GM21390 (cell line): ENCODE results near the gene RPAIN.
"Not testable (repeated sequence)": the region's sequence is repeated elsewhere in the genome, so short reads cannot be mapped to it uniquely, and the experiment has no call there.

Experiments used
- ATAC-seq: cut with Tn5 transposase; IDR thresholded peaks from one replicate; pipeline ENCODE4 v1.9.1; 2021; ENCODE audit not compliant: unreplicated experiment

RPAIN gene

GRCh38 chr17:5429191-5429887 is 9.4 kb downstream of the RPAIN start:
- ATAC-seq = no peak

- no peak for ATAC-seq
These were observed 10.5 kb downstream of the RPAIN start for GRCh38 chr17:5430413-5430999.

GRCh38 chr17:5431234-5431633 is 11.3 kb downstream of the RPAIN start:
- not testable (repeated sequence) for ATAC-seq

DNA sequence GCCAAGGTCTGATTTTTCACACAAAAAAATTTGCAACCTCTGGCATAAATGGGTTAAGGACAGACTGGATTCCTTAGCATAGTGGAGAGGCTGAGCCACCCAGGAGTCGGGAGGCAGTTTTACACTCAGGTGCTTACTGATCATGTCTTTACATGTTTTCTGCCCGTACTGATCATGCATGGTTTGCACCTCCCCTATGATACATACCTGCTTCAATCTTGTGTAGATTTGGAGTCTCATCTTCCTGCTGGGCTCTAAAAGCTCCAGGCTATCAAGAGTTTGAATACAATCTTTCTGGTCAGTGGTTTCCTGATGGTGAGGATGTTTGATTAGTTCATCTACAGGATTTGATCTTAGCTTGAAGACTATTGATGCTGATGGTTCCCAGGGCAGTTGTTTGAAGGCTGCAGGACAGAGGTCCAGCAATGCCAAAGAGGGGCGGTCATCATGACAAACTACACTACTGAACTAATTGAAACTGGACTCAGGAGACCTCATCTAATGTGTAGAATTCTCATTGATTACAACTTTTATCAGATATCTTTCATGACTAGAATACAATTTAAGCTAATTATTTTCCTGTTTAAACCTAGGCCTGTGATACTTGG is 12.1 kb downstream of the RPAIN start:
- no peak for ATAC-seq

DNA sequence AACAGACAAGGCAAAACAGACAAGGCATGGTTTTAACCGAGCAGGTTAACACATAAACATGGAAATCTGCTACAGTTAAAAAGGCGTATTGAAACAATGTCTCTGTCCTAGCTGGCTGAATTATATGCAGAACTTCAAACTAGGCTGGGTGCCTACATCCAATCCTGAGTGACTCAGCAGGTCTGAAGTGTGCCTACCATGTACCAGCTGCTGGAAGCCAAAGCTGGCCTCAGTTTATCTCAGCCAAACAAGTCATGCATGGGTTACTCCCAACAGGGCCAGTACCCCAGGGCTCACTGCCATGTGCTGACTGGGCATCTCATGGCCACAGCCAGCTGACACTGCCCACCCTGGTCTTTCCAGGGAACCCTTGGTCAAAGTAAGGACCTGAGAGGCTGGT is 15.0 kb downstream of the RPAIN start:
- no peak for ATAC-seq

GRCh38 chr17:5435781-5436315 is 15.9 kb downstream of the RPAIN start:
- not testable (repeated sequence) for ATAC-seq

- ATAC-seq = no peak
These were observed 17.8 kb downstream of the RPAIN start for GRCh38 chr17:5437721-5438317.

GRCh38 chr17:5438716-5439445 is 18.9 kb downstream of the RPAIN start, which contains the start of gene C1QBP:
C1QBP (minus strand) TSS chr17:5439155; CDS start chr17:5439073, 82 bp downstream.
- ATAC-seq = peak; percentile 81

DNA sequence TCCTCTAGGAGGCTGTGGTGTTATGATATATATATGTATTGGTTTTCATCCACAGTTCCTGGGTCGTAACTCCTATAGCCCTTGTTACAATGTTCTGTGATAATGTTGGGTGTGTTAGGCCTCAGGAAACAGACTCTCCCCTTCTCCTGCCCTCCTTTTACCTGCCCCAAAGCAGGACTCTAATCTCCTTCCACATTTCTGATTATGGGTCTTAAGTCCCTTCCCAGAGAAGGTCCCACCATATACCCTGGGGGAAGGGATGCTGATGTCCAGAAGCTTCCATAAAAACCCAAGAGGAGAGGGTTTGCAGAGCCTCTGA is 19.4 kb downstream of the RPAIN start:
- ATAC-seq = no peak

DNA sequence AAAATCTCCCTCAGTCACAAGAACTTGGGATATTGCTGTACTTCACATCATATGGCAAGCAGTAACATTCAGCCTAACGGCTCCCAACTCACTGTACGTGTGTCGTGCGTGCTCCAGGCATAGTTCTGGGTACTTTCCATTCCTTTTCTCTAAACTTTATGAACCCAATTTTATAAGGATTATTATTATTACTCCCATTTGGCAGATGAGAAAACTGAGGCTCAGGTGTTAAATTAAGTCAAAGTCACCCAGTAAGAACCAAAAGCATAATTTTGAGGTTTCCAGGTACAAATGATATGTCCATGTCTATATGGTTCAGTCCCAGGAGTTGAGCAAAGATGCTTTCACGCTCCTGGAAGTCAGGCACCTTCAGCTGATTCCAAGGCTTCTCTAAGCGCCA is 23.7 kb downstream of the RPAIN start:
- no peak for ATAC-seq

GRCh38 chr17:5444209-5444608 is 24.2 kb downstream of the RPAIN start:
- ATAC-seq = no peak

GRCh38 chr17:5446786-5447185 is 26.8 kb downstream of the RPAIN start:
- ATAC-seq = no peak

- no peak for ATAC-seq
These were observed 44.9 kb downstream of the RPAIN start for GRCh38 chr17:5464717-5465507.

DNA sequence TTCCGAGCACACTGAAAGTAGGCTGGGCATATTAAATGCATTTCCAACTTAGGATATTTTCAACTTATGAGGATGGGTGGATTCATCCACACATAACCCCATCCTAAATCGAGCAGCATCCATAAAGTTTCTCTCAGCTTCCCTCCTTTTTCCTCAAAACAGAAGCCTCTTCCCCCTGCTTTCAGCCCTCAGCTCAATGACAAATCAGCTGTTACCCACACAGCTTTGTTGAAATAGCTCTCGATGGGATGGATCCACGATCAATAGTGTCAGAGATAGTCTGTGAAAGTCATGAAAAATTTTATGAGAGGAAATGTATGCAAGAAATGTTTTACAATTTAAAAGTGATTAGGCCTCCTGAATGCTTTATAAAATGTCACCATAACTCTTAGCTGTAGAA is 46.3 kb downstream of the RPAIN start:
- ATAC-seq = no peak

DNA sequence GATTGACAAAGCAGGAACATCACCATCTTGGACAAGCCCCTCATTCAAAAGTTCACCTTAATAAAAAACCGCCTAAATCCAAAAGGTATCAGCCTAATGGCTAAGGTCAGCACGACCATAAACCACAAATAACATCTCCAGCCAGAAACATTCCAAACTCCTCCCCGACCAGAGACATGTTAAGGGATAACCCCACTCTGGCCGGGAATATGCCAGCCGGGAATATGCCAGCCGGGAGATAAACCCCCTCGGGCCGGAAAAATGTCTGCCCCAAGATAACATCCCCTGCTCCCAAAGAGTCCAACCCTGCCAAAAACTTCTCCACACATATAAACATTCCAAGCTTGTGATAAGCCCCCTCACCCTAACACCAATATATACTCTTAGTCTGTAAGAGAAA is 47.4 kb downstream of the RPAIN start:
- ATAC-seq = no peak

DNA sequence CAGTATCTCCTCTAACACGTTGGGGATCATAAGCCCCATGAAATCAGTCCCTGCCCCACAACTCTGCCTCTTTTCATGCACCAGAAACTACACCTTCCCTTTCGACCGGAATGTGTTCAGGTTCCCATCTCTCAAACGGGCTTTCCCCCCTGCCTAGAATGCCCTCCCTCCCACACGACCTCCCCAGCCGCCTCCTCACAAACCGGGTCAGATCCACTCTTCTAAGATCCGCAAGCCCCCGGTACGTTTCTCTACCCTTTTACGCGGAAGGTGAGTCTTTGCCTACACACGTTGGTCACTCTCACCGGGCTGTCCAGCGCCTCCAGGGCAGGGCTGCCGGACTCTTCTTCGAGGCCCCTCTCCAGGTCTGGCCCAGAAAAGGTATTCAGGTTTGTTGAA is 48.1 kb downstream of the RPAIN start:
- ATAC-seq = no peak

- no peak for ATAC-seq
These were observed 52.5 kb downstream of the RPAIN start for GRCh38 chr17:5472511-5472910.

DNA sequence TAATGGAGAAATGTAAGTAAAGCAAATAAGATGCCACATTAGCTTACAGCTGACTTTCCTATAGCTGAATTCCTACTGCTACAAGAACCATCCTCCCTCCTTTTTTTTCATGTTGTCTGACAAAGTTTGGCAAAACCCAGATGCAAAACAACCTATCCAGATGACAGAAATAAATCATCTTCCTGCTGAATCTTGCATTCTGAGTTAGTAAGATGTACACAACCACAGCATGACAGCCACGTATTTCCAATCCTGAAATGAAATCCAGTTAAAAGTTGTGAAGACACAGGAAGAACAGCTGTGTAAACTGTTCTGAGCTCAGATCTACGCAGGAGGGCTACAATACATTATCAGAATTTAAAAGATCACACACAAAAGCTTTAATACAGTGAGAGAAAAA is 53.9 kb downstream of the RPAIN start:
- no peak for ATAC-seq

DNA sequence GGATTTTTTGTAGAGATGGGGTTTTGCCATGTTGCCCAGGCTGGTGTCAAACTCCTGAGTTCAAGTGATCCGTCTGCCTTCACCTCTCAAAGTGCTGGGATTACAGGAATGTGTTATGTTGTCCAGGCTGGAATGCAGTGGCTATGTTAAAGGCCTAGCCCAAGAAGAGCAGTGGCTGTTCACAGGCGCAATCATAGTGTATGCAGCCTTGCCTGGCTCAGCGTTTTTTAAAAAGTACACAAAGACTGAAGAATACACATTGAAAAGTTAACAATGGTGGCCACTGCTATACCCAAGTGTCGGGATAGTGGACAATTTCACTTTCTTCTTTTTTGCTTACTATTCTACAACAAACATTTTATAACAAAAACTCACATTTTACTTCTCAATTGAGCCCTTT is 59.0 kb downstream of the RPAIN start:
- ATAC-seq = no peak

DNA sequence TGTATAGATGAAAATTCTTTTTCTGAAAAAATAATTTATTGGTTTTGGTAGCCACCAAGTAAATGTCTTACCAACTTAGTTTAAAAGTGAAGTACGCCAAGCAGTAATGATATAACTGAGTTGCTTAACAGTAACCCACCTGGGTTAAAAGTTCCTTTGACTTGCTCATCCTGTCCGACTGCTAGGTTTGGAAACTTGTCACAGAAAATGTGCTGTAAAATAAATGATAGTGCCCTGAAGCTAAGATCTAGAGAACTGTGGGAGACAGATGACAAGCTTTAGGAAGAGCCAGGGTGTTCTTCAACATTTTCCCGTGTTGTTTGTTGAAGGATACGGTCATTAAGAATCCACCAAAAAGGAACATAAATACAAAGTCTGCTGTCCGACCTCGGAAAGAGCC is 61.0 kb downstream of the RPAIN start:
- no peak for ATAC-seq
